HG02981 (cell line): ENCODE data around the gene PCCA.
"Not testable (repeated sequence)": the region's sequence is repeated elsewhere in the genome, so short reads cannot be mapped to it uniquely, and the experiment has no call there.

Experiments
- ATAC-seq: cut with Tn5 transposase; IDR thresholded peaks from one replicate; pipeline ENCODE4 v1.9.1; 2021; ENCODE audit warnings: mild to moderate bottlenecking, moderate library complexity; ENCODE audit not compliant: unreplicated experiment

PCCA gene

DNA sequence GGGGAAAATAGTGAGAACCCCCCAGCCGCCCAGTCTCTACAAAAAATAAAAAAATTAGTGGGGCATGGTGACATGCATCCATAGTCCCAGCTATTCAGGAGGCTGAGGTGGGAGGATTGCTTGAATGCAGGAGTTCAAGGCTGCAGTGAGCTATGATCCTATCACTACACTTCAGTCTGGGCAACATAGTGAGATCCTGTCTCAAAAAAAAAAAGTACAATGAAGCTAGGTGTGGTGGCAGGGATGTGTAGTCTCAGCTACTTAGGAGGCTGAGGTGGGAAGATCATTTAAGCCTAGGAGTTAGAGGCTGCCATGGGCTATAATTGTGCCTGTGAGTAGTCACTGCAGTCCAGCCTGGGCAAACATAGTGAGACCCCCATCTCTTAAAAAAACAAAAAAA, 8.9 kb downstream of the PCCA start:
- ATAC-seq: no peak

DNA sequence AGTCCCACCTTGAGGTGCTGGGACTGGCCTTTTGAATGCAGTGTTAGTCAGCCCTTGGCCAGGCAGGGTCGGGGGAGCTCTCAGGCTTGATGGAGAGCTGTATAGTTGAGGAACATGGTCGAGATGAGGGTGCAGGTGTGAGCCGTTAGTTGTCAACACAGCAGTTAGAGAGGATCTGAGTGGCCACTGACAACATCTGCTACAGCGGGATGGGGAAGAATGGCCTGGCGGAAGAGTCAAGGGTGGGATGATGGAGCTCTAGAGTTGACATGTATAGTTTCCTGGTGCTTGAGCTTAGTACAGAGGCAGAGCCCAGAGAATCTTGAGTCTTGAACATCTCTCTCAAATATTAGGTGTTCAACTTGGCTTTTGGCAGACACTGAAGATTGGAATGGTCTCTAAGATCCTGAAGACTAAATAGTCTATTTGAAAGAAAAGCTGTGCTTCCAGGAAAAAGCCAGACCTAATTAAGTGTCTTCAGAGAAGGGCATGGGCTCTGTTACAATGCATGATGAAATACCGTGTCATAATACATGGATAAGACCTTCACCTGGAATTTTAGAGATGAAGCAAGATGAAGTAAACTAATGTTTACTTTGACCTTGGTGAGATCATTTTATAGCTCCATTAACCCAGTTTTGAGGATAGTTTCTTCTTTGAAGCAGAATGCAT, 9.7 kb downstream of the PCCA start:
- no peak for ATAC-seq

DNA sequence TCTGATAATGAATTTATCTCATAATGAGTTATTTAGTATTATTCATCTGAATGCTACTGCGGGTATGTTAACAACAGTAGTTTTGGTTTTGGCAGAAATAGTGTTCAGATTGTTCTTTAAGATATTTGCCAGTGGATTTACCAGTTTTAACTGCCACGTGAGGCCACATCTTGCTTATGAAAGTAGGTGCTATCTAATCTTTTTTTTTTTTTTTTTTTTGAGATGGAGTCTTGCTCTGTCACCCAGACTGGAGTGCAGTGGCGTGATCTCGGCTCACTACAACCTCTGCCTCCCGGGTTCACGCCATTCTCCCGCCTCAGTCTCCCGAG, 10.2 kb downstream of the PCCA start:
- ATAC-seq: not testable (repeated sequence)

DNA sequence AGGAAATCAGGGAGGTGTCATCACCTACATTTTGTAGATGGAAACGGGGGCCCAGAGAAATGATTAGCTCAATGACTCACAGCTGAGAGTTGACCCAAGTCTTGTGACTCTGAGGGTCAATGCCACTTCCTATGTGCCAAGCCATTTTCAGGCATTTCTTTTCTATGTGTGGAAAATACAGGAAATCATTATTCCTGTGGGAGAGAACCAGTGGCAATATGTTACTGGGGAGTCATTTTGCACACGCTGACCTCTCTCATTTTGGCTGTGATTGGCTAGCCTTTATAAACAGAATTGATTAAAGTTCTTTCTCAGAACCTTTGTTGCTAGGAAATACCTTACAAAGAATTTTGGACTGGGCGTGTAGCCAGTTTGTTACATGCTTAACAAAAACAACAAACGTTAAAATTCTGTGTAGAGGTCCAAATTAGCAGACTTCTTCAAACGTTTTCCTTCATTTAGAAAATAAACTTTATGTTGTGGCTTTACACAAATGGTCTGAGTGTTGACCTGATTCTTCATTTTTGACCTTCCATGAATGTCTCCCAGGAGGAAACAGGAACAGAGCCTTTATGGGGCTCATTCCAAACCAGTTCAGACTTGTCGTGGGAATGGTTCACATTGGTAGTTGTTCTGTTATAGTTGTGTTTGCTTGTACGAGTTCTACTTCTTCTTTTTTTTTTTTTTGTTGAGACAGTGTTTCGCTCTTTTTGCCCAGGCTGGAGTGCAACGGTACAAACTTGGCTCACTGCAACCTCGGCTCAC, 11.4 kb downstream of the PCCA start:
- ATAC-seq: no peak

DNA sequence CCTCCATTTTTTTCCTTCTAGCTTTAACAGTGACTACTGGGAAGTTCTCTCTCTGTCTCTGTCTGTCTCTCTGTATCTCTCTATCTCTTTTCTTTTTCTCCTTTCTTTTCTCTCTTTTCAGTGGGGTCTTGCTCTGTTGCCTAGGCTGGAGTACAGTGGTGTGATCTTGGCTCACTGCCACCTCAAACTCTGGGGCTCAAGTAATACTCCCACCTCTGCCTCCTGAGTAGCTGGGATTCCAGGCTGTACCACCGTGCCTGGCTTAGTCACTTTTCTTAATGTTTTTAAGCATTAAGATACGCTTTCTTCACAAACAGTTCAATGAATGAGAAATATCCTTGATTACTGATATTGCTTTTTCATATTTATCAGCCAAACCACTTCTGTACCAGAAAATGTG, 13.1 kb downstream of the PCCA start:
- no peak for ATAC-seq

DNA sequence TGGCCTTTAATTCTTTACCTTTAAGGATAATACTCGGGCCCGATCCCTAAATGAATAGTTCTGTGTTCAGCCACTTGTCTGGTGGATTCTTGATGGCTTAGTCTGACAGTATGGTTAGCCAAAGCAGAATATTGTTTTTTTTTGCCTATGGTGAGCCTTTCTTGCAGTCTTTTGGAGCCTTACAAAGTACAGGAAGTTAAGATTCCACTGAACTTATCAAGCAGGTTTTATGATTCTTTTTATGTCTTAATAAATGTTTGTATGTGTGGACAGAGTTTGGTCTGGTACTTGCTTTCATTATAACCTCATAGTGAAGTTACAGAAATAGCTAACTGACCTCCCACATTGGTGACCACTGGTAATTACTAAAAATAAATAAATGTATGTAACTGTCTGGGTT, 17.1 kb downstream of the PCCA start:
- ATAC-seq: no peak

DNA sequence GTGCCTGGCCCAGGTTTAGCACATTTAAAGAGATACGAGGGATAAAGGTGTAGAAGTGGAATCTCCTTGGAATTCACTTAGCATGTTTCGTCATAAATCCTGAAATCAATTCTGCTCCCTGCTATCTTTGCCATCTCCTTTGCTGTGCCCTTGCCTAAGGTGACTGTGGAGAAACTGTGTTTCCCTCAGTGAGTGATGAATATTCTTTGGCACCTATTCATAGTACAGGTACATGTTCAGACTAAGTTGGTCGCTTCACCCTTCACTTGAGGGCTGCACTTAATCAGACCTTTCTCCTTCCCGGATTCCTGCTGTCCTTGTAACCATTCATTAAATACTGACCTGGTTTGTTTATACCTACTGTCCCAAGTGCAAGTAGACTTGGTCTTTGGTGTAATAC, 17.8 kb downstream of the PCCA start:
- ATAC-seq: no peak

DNA sequence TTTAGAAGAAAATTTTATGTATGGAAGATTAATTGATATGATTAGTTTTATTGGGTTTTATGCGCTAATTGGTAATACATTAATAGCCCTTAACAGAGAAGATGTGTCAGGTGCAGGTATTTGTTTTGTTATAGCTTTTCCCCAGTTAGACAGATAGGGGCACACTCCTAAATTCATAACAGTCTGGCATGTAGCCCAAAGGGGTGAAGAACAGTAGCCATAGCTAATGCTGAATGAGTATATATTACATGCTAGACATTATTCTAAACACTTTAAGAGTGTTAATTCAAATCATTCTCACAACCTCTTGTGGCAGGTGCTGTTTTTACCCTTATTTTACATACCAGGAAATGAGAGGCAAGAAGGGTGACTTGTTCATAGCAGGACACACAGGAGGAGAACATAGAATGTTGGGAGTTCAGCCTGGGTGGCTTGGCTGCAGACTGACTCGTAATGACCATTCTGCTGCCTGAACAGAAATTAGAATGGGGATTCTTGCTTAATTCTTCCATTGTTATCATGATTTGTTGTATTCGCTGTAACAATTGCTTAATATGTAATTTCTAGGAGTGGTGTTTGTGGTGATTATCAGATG, 20.1 kb downstream of the PCCA start:
- no peak for ATAC-seq

DNA sequence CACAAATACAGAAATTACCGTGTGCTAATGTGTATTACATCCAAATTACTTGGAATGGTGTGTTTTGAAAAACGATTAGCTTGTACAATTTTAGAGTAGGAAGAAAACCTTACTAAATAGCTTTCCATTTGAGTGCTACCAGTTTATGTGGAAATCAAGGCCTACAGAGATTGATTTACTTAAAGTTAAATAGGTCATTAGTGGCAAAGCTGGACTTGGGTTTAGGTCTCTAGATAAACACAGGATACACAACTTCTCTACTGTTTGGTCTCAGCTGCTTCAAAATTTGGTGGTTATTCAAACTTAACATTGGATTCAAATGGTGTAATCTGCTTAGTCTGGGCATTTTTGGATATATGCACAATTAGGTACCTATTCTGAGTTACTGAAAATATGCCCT, 21.4 kb downstream of the PCCA start:
- no peak for ATAC-seq

DNA sequence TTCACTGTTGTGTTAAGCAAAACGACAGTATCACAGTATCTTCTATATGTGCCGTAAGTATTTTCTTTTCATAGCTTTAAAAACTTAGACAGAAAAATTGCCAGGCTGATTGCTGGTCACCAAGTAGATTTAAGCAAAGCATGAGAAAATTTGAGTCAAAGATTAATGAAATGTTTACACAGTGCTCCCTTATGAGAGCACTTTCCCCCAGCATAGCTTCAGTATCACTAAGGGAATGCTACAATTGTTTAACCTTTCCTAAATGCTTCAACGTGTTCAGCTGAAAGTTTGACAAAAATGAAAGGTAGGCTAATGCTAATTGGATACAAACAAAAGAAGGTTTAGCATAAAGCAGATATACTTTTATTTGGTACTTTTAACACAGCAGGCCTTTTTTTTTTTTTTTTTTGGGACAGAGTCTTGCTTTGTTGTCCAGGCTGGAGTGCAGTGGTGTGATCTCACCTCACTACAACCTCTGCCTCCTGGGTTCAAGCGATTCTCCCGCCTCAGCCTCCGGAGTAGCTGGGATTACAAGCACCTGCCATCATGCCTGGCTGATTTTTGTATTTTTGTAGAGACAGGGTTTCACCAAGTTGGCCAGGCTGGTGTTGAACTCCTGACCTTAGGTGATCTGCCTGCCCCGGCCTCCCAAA, 23.4 kb downstream of the PCCA start:
- ATAC-seq: no peak

DNA sequence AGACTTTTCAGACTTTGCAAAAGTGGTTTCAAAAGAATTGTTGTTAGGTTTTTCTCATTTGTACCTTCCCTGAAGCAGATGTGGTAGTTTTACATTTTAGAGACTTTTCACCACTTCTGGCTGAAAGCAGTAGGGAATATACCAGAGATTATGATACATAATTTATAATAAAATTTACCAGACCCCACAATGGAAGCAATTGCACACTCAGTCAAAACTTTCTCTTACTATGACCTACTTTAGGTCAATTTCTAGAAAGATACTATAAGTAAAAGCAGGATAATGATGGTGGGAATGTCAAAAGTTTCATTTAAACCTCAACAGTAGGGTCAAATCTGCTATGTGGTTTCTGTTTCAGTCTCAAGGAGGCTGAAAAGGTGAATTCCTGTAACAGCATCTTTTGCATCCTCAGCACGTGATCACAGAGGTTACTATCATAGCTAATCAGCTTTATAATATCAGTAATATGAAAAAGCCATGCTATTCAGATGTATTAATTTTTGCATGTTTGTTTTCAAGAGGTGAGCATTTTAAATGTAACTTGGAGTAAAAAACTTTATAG, 26.9 kb downstream of the PCCA start:
- ATAC-seq: peak; percentile 86

DNA sequence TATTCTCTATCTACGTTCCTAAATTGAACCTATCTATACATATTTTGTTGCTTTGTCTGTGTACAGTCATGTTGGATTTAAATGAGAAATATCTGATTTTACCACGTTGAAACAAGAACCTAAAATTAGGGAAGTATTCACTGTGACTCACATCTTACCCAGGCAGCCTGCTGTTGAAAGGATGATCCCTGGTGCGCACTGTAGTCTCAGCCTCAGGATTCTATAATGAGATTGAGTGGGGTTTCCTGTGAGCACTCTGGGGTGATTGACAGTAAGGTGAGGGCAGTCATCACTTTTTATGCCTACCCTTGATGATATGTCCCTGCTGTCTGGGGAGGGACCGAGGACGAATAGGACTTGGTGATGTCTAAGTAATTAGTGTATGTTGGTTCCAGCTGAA, 35.4 kb downstream of the PCCA start:
- ATAC-seq: no peak

DNA sequence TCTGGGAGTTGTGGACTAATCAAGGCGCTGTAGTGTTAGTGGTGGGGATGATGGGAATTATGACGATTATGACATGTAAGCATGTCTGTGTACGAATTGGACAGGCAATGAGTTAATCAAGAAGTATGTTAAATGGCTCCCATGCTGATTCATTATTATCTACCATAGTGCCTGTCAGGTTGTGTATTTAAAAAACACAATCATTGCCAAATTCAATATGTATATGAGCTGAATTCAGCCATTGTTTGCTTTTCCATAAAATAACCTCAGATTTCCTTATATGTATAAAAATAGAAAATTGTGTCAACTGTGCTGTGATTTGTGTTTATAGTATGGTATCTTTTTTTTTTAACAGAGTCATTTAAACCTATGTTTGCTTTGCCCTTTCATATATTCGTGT, 37.1 kb downstream of the PCCA start:
- no peak for ATAC-seq

DNA sequence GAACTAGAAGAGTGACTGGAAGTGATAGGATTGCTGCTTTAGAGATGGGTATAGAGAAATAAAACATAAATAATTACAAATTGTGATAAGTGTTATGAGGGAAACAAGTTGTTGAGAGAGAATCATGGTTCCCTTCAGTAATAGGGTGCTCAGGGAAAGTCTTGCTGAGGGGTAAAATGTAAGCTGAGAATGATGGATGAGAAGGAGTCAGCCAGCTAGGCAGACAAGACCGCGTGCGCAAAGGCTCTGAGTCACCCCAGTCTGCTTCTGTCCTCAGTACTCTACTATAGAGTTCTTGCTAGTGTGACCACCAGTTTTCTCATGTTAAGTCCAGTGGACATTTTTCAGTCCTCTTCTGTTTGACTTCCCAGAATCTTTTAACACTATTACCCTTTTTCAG, 39.5 kb downstream of the PCCA start:
- no peak for ATAC-seq

DNA sequence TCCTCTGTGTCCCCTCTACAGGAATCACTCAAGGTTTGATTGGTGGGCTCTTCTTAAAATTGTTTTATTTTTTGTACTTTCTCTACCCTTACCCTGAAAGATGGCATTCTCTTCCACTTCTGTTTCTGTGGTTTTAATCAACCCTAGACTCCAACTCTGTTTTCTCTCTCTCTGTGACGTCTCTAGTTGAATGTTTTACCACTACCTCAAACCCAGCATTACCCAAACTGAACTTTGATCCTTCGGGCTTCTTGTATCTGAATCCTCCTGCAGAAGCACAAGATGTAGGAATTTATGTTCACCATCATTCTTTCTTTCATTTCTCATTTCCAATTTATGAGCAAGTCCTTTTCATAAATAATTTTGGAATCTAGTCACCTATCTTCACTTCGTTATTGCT, 39.9 kb downstream of the PCCA start:
- ATAC-seq: no peak

DNA sequence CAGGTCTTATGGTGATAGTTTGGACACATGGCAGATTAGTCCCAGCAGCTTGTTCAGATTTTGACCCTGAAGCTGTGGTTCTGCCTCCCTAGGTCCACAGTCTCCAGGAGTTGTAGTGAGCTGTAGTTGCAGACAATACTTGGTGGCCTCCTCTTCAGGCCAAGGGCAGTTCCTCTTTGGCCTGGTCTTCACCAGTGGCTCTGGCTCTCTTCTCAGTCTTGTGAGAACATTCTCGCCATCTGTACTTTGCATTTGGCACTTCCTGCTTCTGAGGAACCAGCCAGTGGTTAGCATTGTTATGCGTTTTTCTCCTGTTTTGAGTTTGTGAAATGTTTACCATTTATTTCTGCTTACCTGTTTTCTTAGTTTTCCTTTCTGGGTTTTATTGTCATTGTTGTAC, 40.7 kb downstream of the PCCA start:
- ATAC-seq: peak; percentile 84

DNA sequence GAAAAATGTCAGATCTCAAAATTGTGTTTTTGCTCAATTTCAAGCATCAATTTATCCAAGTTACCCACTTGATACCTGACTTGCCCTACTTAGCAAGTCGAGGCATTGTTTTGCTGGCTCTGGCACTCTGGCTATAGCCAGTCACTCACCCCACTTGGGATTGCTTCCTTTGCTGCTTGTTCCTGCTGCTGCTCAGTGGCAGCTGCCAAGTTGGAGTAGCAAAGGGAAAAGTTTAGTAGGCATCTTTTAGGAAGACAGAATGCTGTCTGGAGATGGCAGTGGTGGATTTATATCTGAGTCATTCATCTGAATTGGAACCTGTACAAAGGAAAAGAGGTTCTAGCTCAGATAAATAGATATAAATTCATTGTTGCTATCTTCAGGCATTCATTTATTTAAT, 41.2 kb downstream of the PCCA start:
- no peak for ATAC-seq

DNA sequence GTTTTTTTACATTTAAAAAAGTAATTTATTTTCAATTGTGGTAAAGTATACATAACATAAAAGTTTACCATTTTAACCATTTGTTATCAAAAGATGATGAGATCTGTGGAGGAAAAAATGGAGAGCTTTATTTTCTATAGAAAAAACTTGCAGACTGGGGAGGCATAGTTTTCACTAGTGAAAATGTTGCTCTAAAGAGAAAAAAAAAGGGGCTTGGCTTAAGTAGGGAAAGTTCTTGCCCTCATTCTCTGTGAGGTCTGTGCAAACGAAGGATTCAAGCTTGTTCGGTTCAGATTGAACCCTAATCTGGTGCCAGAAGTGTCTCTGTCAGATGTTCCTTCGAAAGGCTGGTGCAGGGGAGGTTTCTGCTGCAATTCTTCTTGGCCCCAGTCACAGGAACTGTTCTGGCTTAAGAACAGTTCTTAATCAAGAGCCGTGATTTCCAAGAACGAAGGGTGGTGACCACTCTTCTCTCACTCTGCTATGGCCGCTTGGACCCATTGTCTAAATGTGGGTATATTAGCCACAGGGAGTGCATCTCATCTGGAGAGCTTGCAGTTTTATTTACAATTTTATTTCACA, 42.1 kb downstream of the PCCA start:
- no peak for ATAC-seq

DNA sequence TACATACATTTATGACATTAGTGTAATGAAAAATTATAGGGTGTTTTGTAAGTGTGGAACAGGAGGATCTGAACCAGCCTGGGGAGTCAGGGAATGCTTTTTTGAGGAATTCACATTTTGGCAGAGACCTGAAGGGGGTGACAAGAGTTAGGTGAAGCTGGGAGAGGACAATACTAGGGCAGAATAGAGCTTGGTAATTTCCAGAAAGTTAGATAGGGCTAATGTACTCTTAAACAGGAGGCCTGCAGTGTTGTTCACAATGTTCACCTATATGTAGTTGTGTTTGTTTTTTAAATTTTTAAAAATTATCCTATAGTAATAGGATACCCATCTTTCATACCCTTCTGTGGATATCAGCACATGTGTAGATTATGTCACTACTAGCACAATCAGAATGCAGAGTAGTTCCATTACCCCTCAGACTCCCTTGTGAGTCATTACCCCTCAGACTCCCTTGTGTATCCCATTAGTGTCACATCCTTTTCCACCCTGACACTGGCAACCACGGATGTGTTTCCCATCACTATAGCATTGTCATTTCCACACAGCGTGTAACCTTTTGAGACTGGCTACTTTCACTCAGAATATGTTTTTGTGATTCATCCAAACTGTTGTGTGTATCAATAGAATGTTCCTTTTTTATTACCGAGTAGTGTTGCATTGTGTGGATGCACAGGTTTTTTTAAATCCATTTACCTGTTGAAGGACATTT, 43.1 kb downstream of the PCCA start:
- no peak for ATAC-seq

DNA sequence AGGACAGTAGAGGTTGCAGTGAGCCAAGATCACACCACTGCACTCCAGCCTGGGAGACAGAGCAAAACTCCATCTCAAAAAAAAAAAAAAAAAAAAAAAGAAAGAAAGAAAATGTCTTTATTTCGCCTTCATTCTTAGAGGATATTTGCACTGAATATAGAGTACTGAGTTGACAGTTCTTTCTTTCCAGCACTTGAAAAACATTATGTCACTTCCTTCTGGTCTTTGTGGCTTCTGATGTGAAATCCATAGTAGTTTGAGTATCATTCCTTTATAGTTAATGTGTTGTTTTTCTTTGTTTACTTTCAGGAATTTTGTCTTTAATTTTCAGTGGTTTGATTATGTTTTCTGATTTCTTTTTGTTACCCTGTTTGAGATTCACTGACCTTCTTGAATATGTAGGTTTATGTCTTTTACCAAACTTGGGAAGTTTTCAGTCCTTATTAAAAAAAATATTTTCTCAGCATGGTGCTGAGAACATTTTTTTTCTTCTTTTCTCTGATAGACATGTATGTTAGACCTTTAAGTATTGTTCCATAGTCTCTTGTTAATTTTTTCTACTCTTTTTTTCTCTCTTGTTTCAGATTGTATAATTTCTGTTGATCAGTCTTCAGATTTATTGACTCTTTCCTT, 50.1 kb downstream of the PCCA start:
- no peak for ATAC-seq
